HG03575 (cell line): Measurements from ENCODE around the gene FYN.
A peak's percentile ranks its signal among the peaks of the same experiment; 100 is the strongest.
"Not testable (repeated sequence)": the region's sequence is repeated elsewhere in the genome, so short reads cannot be mapped to it uniquely, and the experiment has no call there.

ENCODE experiments used
- ATAC-seq: cut with Tn5 transposase; IDR thresholded peaks from one replicate; pipeline ENCODE4 v1.9.1; 2021; ENCODE audit not compliant: unreplicated experiment, insufficient number of reproducible peaks, low FRiP score; ENCODE audit errors: extremely low read depth

FYN gene

GRCh38 chr6:111873178-111874024, at the start of gene FYN:
Gene FYN, minus strand, starts transcription at chr6:111873452. Its CDS starts 153,401 bp downstream, at chr6:111720051.
- peak; percentile 92 for ATAC-seq

- ATAC-seq = no peak
Observed at GRCh38 chr6:111922454-111923297, 49.4 kb upstream of the FYN start.

- ATAC-seq = no peak
Observed at GRCh38 chr6:111921103-111921502, 47.9 kb upstream of the FYN start.

GRCh38 chr6:111920578-111920977, 47.3 kb upstream of the FYN start:
- no peak for ATAC-seq

GRCh38 chr6:111918825-111919224, 45.6 kb upstream of the FYN start:
- ATAC-seq = no peak

GRCh38 chr6:111916747-111917146, 43.5 kb upstream of the FYN start:
- ATAC-seq = no peak

- ATAC-seq = no peak
Observed at GRCh38 chr6:111914617-111915016, 41.4 kb upstream of the FYN start.

GRCh38 chr6:111912904-111913303, 39.7 kb upstream of the FYN start:
- ATAC-seq = no peak

GRCh38 chr6:111911428-111911827, 38.2 kb upstream of the FYN start:
- ATAC-seq = no peak

GRCh38 chr6:111909238-111909637, 36.0 kb upstream of the FYN start:
- ATAC-seq = no peak

GRCh38 chr6:111908365-111908764, 35.1 kb upstream of the FYN start:
- not testable (repeated sequence) for ATAC-seq

- no peak for ATAC-seq
Observed at GRCh38 chr6:111900735-111901134, 27.5 kb upstream of the FYN start.

- no peak for ATAC-seq
Observed at GRCh38 chr6:111899531-111899930, 26.3 kb upstream of the FYN start.

GRCh38 chr6:111898452-111898851, 25.2 kb upstream of the FYN start:
- ATAC-seq = no peak

- ATAC-seq = no peak
Observed at GRCh38 chr6:111894951-111895350, 21.7 kb upstream of the FYN start.

GRCh38 chr6:111894272-111894671, 21.0 kb upstream of the FYN start:
- ATAC-seq = no peak

GRCh38 chr6:111892431-111892830, 19.2 kb upstream of the FYN start:
- ATAC-seq = no peak

GRCh38 chr6:111890988-111891387, 17.7 kb upstream of the FYN start:
- no peak for ATAC-seq

- ATAC-seq = no peak
Observed at GRCh38 chr6:111888928-111889695, 15.9 kb upstream of the FYN start.
